GM12878 (cell line): ENCODE results near the gene CTSH. TPM values are rescaled to one million over a fixed set of nuclear protein-coding genes. Genes with fewer than 3 reads are reported as not detected.
A peak's percentile ranks its signal among the peaks of the same experiment; 100 is the strongest.

Experiments
- ATAC-seq: fragments of 200-7000 bp; cut with Tn5 transposase; 3 replicates; pipeline ENCODE4 v1.9.1; 2020; ENCODE audit warnings: mild to moderate bottlenecking, moderate library complexity
- BruUV-seq: library from RNA; stranded (reverse); fragments of 400-500 nt; replicated peaks from 2 replicates; lab custom pipeline; 2021; lab: Mats Ljungman, UMichigan
- CTCF ChIA-PET: fragments of 300-600 bp; sonication (Branson Sonifier 250); formaldehyde crosslinking; extraction: SDS; loops from one replicate; lab custom pipeline; 2021; ENCODE audit warnings: inconsistent platforms; lab: Yijun Ruan, JAX
- POLR2A ChIA-PET: fragments of 350-600 bp; formaldehyde crosslinking; extraction: SDS; loops from one replicate; lab custom pipeline; 2021; ENCODE audit warnings: inconsistent platforms; lab: Charles Lee
- RAD21 ChIA-PET: fragments of 300-600 bp; sonication (Branson Sonifier 250); formaldehyde crosslinking; loops from one replicate; lab custom pipeline; 2023; ENCODE audit warnings: antibody characterized with exemption; ENCODE audit not compliant: unreplicated experiment; lab: Charles Lee
- SMC1A ChIA-PET: fragments of 300-600 bp; sonication (Branson Sonifier 250); formaldehyde crosslinking; loops from one replicate; lab custom pipeline; 2023; ENCODE audit not compliant: unreplicated experiment, uncharacterized antibody; lab: Charles Lee
- DNase-seq: peaks from one replicate; pipeline ENCODE4 v3.0.0-alpha.2; 2011; ENCODE audit warnings: low read depth, low spot score
- FAIRE-seq: peaks from 3 replicates; lab custom pipeline; 2011; peaks lifted over from hg19 to GRCh38; lab: Jason Lieb, UNC
- H2AFZ ChIP-seq: 2 replicates; pipeline ENCODE4 v1.6.0; 2011; ENCODE audit warnings: low read depth, low read length, control low read depth; ENCODE audit not compliant: control insufficient read depth
- H3K27ac ChIP-seq: 2 replicates; pipeline ENCODE4 v1.5.1; 2011; ENCODE audit warnings: control low read depth; ENCODE audit not compliant: control insufficient read depth, insufficient read depth
- H3K27me3 ChIP-seq, 2 experiments: replicated peaks in 1 of 2; 2 replicates each; pipeline versions ENCODE4 v1.6.0 to v1.6.1; 2011; ENCODE audit warnings: low read length in 1 of 2; ENCODE audit not compliant: control insufficient read depth in 2 of 2, insufficient read depth in 2 of 2
- H3K36me3 ChIP-seq, 2 experiments: 2 replicates each; pipeline ENCODE4 v1.5.1; 2011; ENCODE audit warnings: low read length in 1 of 2; ENCODE audit not compliant: control insufficient read depth in 2 of 2, insufficient read depth in 2 of 2
- H3K4me1 ChIP-seq: 2 replicates; pipeline ENCODE4 v1.6.1; 2011; ENCODE audit warnings: mild to moderate bottlenecking, low read length, moderate library complexity, mixed read lengths; ENCODE audit not compliant: control insufficient read depth, insufficient read depth
- H3K4me2 ChIP-seq: 2 replicates; pipeline ENCODE4 v1.6.0; 2011; ENCODE audit warnings: control low read depth; ENCODE audit not compliant: control insufficient read depth, insufficient read depth
- H3K4me3 ChIP-seq: fragments of 200-600 bp; sonication (generic); 2 replicates; pipeline ENCODE4 v1.5.1; 2016
- H3K79me2 ChIP-seq: 2 replicates; pipeline ENCODE4 v1.6.0; 2011; ENCODE audit warnings: low read length; ENCODE audit not compliant: control insufficient read depth, insufficient read depth
- H3K9ac ChIP-seq: 2 replicates; pipeline ENCODE4 v1.8.0; 2011; ENCODE audit warnings: low read length, control low read depth, mixed read lengths; ENCODE audit not compliant: control insufficient read depth, insufficient read depth
- H3K9me3 ChIP-seq: replicated peaks from 3 replicates; pipeline ENCODE4 v1.5.1; 2011; ENCODE audit warnings: mild to moderate bottlenecking, low read length; ENCODE audit not compliant: control insufficient read depth, insufficient read depth
- H4K20me1 ChIP-seq: 2 replicates; pipeline ENCODE4 v1.6.0; 2011; ENCODE audit not compliant: control insufficient read depth, insufficient read depth
- CBFB ChIP-seq: IDR thresholded peaks from 2 replicates; pipeline ENCODE4 v1.6.1; 2016; ENCODE audit warnings: antibody characterized with exemption, low read depth
- EP300 ChIP-seq, 2 experiments: fragments of 150-350 bp in 1 of 2; IDR thresholded peaks; 2 replicates each; pipeline ENCODE4 v1.6.1; 2011 to 2012; ENCODE audit warnings: low read depth in 2 of 2, low read length in 2 of 2, borderline replicate concordance in 1 of 2, improper control_type of control experiment in 1 of 2, inconsistent platforms in 1 of 2; ENCODE audit not compliant: control insufficient read depth in 1 of 2
- GATAD2B ChIP-seq: fragments of 450-650 bp; conservative IDR thresholded peaks from 2 replicates; pipeline ENCODE4 v1.6.1; 2017; ENCODE audit warnings: low read depth, mild to moderate bottlenecking, moderate library complexity
- MAX ChIP-seq: IDR thresholded peaks from 2 replicates; pipeline ENCODE4 v1.6.1; 2012; ENCODE audit warnings: low read depth, low read length, improper control_type of control experiment
- MEF2A ChIP-seq: IDR thresholded peaks from 2 replicates; pipeline ENCODE4 v1.6.1; 2011; ENCODE audit warnings: low read depth, mild to moderate bottlenecking, low read length, moderate library complexity; ENCODE audit not compliant: insufficient read depth
- PAX8 ChIP-seq: fragments of 450-650 bp; IDR thresholded peaks from 2 replicates; pipeline ENCODE4 v1.6.1; 2017; ENCODE audit warnings: mild to moderate bottlenecking, moderate library complexity
- SIN3A ChIP-seq: IDR thresholded peaks from 2 replicates; pipeline ENCODE4 v1.6.1; 2012; ENCODE audit warnings: low read depth, low read length, improper control_type of control experiment
- ZBTB33 ChIP-seq: fragments of 450-650 bp; IDR thresholded peaks from 2 replicates; pipeline ENCODE4 v1.6.1; 2017; ENCODE audit warnings: mild to moderate bottlenecking
- ZBTB40 ChIP-seq: fragments of 450-650 bp; IDR thresholded peaks from 2 replicates; pipeline ENCODE4 v1.6.1; 2016; ENCODE audit warnings: mild to moderate bottlenecking, moderate library complexity, borderline replicate concordance
- ZNF274 ChIP-seq: IDR thresholded peaks from one replicate; pipeline ENCODE4 v1.8.0; 2011; ENCODE audit not compliant: insufficient read length, insufficient read depth
- WGBS: methylation state at CpG from one replicate; pipeline ENCODE4 v1.1.6; 2016; ENCODE audit warnings: low lambda C conversion rate; ENCODE audit not compliant: insufficient replicate concordance, insufficient coverage; ENCODE audit errors: missing lambda C conversion rate; 5-methylcytosine and 5-hydroxymethylcytosine counted together
- in situ Hi-C: fragments of 300-500 bp; cut with MboI; formaldehyde crosslinking; loops from 9 replicates; pipeline ENCODE4 v1.14.3; 2018; ENCODE audit warnings: mixed read lengths
- intact Hi-C: fragments of 100-400 bp; cut with micrococcal nuclease; formaldehyde crosslinking; loops from one replicate; pipeline ENCODE4 v1.14.2; 2022; ENCODE audit not compliant: unreplicated experiment
- polyA plus RNA-seq, 11 experiments: library from polyadenylated mRNA; depleted of rRNA in 4 of 11; unstranded in 6 of 11; stranded (reverse) in 5 of 11; fragments of >200 nt; fragmentation: Nextera tagmentation in 4 of 11; fragmentation: Illumina TruSeq in 1 of 11; extraction: Ambion mirVana in 4 of 11; extraction: Trizol in 1 of 11; gene quantifications; 1 replicate in 1 of 11; 2 replicates in 10 of 11; pipeline versions ENCODE4 v1.2.1 to v1.2.3, GENCODE V29; 2011 to 2016; ENCODE audit warnings: inconsistent platforms in 2 of 11, missing spikeins in 2 of 11, low read depth in 1 of 11
- total RNA-seq, 4 experiments: library from RNA; depleted of rRNA in 3 of 4; stranded (reverse); fragments of >200 nt in 3 of 4; fragmentation: Illumina TruSeq in 1 of 4; extraction: Trizol in 1 of 4; gene quantifications; 2 replicates each; pipeline versions ENCODE4 v1.2.1 to v1.2.3, GENCODE V29; 2013 to 2021

CTSH gene
- total and polyA plus RNA-seq, 10 of the 15 experiments (the other 5 are each of a cell fraction or from before 2014, with no cell fraction given): 30.2 to 1,212 (median 519) TPM

- Histone ChIP-seq H2AFZ (no peak overlapping the region), H3K4me1 (peaks cover 16% of the 10 kb centered on the region), H3K79me2 (peaks cover 95% of the 10 kb centered on the region), H3K27ac (no peak overlapping the region), H3K36me3 (peaks cover 1 to 35% of the 10 kb centered on the region in 2 experiments), H3K27me3 (no peaks in the 10 kb centered on the region), H3K9ac (no peak overlapping the region), H4K20me1 (peaks cover 12% of the 10 kb centered on the region), H3K4me3 (no peak overlapping the region), H3K9me3 (no peaks in the 10 kb centered on the region), H3K4me2 (no peak overlapping the region)
- TF ChIP-seq MAX: no peak
- no TSS peak for BruUV-seq
- ChIA-PET POLR2A (interaction anchor here (0.6 to 5.3 kb wide), 4 partner anchors 8 to 61 kb away, joined by 3 to 21 read pairs (median 5); partner anchors contain the start of gene MORF4L1), CTCF (interaction anchor here (0.9 to 2.1 kb wide), 5 partner anchors 11 to 40 kb away, joined by 3 to 10 read pairs (median 3); no protein-coding TSS in a partner anchor), SMC1A (interaction anchor here (0.9 to 1.7 kb wide), 7 partner anchors 8 to 152 kb away, joined by 3 to 14 read pairs (median 4); no protein-coding TSS in a partner anchor), RAD21 (interaction anchor here (0.7 to 1.1 kb wide), 3 partner anchors 101 to 303 kb away, joined by 3 to 6 read pairs (median 4); no protein-coding TSS in a partner anchor)
- DNase-seq: no peak
- no peak for FAIRE-seq
- no peak for ATAC-seq
- in situ Hi-C loops (no loop called here), intact Hi-C loops (no loop called here)
- 96% methylated on average over 1 of the region's 1 CpG for WGBS
Observed at GRCh38 chr15:78880813-78881212, 64.0 kb downstream of the CTSH start.

- BruUV-seq: no TSS peak
- H3K4me2 ChIP-seq: peak overlapping the region; percentile 1; the same call in 1 of the 2 replicates
- peaks cover 1 to 35% of the 10 kb centered on the region in 2 experiments for H3K36me3 ChIP-seq
- H3K9ac ChIP-seq: no peak overlapping the region
- H3K27ac ChIP-seq: no peak overlapping the region
- ATAC-seq: no peak
- no peak overlapping the region for H3K4me3 ChIP-seq
- peaks cover 12% of the 10 kb centered on the region for H4K20me1 ChIP-seq
- RAD21 ChIA-PET: interaction anchor here (0.8 to 1.1 kb wide), 8 partner anchors 20 to 304 kb away, joined by 3 to 6 read pairs (median 4); no protein-coding TSS in a partner anchor
- intact Hi-C loops (no loop called here), in situ Hi-C loops (no loop called here)
- peaks cover 98% of the 10 kb centered on the region for H3K79me2 ChIP-seq
- no peak for FAIRE-seq
- H3K9me3 ChIP-seq: no peaks in the 10 kb centered on the region
- POLR2A ChIA-PET: interaction anchor here (0.5 to 5.3 kb wide), 8 partner anchors 11 to 122 kb away, joined by 3 to 21 read pairs (median 4); no protein-coding TSS in a partner anchor
- peaks cover 16% of the 10 kb centered on the region for H3K4me1 ChIP-seq
- SMC1A ChIA-PET: interaction anchor here (0.6 to 1.7 kb wide), 12 partner anchors 8 to 152 kb away, joined by 3 to 14 read pairs (median 4); partner anchors contain the start of gene MORF4L1
- CTCF ChIA-PET: interaction anchor here (0.7 to 2.1 kb wide), 14 partner anchors 11 to 324 kb away, joined by 3 to 10 read pairs (median 4); no protein-coding TSS in a partner anchor
- DNase-seq: no peak
- no peaks in the 10 kb centered on the region for H3K27me3 ChIP-seq
- H2AFZ ChIP-seq: no peak overlapping the region
- TF ChIP-seq ZBTB33 (no peak), CBFB (no peak), PAX8 (no peak), ZNF274 (no peak), EP300 (IDR thresholded peaks at IDR 0.05; ENCODE audit: borderline replicate concordance in 1 of 2, control insufficient read depth in 1 of 2, low read depth in 2 of 2, low read length in 2 of 2) (no peak), MEF2A (no peak), GATAD2B (no peak), ZBTB40 (no peak), SIN3A (no peak)
Observed at GRCh38 chr15:78880242-78880533, 64.7 kb downstream of the CTSH start.
